COLO668 (cell line): ENCODE data around the gene GPR139.

Experiments used
- DNase-seq: peaks from one replicate; lab custom pipeline; 2025; ENCODE audit not compliant: unreplicated experiment; lab: John Stamatoyannopoulos, UW

Gene GPR139

GRCh38 chr16:20056436-20056835 lies 17.3 kb downstream of the GPR139 start:
- no peak for DNase-seq

- no peak for DNase-seq
Observed at GRCh38 chr16:20053336-20053735, 20.4 kb downstream of the GPR139 start.

GRCh38 chr16:20051611-20052010 lies 22.1 kb downstream of the GPR139 start:
- no peak for DNase-seq

- no peak for DNase-seq
Observed at GRCh38 chr16:20051147-20051546, 22.5 kb downstream of the GPR139 start.

- no peak for DNase-seq
Observed at GRCh38 chr16:20049831-20050230, 23.9 kb downstream of the GPR139 start.

- DNase-seq, result no peak
Observed at GRCh38 chr16:20045886-20046285, 27.8 kb downstream of the GPR139 start.

- no peak for DNase-seq
Observed at GRCh38 chr16:20042848-20043247, 30.8 kb downstream of the GPR139 start.

GRCh38 chr16:20041924-20042596 lies 31.6 kb downstream of the GPR139 start:
- no peak for DNase-seq

GRCh38 chr16:20040011-20040410 lies 33.7 kb downstream of the GPR139 start:
- DNase-seq, result no peak

- DNase-seq, result no peak
Observed at GRCh38 chr16:20029611-20030010, 44.1 kb downstream of the GPR139 start.

- DNase-seq, result no peak
Observed at GRCh38 chr16:20026361-20027072, 47.2 kb downstream of the GPR139 start.

- no peak for DNase-seq
Observed at GRCh38 chr16:20023190-20023589, 50.5 kb downstream of the GPR139 start.

GRCh38 chr16:20020976-20021375 lies 52.7 kb downstream of the GPR139 start:
- no peak for DNase-seq

GRCh38 chr16:20020083-20020482 lies 53.6 kb downstream of the GPR139 start:
- DNase-seq, result no peak

- no peak for DNase-seq
Observed at GRCh38 chr16:20016234-20016633, 57.5 kb downstream of the GPR139 start.

- no peak for DNase-seq
Observed at GRCh38 chr16:20004931-20005330, 68.8 kb downstream of the GPR139 start.

- no peak for DNase-seq
Observed at GRCh38 chr16:20002936-20003335, 70.8 kb downstream of the GPR139 start.

GRCh38 chr16:20001856-20002707 lies 71.6 kb downstream of the GPR139 start:
- peak; percentile 27 for DNase-seq

GRCh38 chr16:19997734-19998133 lies 76.0 kb downstream of the GPR139 start:
- DNase-seq, result peak; percentile 13

GRCh38 chr16:19997264-19997663 lies 76.4 kb downstream of the GPR139 start:
- peak; percentile 52 for DNase-seq

- no peak for DNase-seq
Observed at GRCh38 chr16:19994466-19995170, 79.1 kb downstream of the GPR139 start.
